ENCODE measurements around the gene TFF1.

- TF ChIP-seq CTCF (IDR thresholded peaks at IDR 0.05; ENCODE audit: low read depth, low read length) (no peak), EZH2phosphoT487 (IDR thresholded peaks at IDR 0.05; ENCODE audit: low read depth) (no peak)
Observed at GRCh38 chr21:42390696-42391095, 24.4 kb upstream of the TFF1 start.

Data from OCI-LY3 (cell line).